Common myeloid progenitor, CD34-positive (primary cell): ENCODE measurements around the gene RUNX1.

Experiments used
- CTCF ChIA-PET: fragments of 350-600 bp; sonication (Branson Sonifier 250); formaldehyde crosslinking; loops from one replicate; lab custom pipeline; 2021; ENCODE audit warnings: antibody characterized with exemption; lab: Charles Lee
- POLR2A ChIA-PET: fragments of 350-600 bp; sonication (Branson Sonifier 250); formaldehyde crosslinking; loops from one replicate; lab custom pipeline; 2021; ENCODE audit warnings: antibody characterized with exemption; lab: Charles Lee
- DNase-seq, 3 donors: peaks; one replicate each; pipeline versions ENCODE4 v3.0.0 to v3.0.0-alpha.2; 2013
- H3K27ac ChIP-seq, 2 experiments: 1 replicate in 1 of 2; 2 replicates in 1 of 2; pipeline ENCODE4 v1.7.0; 2013; ENCODE audit warnings: inconsistent platforms in 2 of 2, low read length in 2 of 2, mild to moderate bottlenecking in 2 of 2, low read depth in 1 of 2, moderate library complexity in 1 of 2; ENCODE audit not compliant: severe bottlenecking in 2 of 2, insufficient read depth in 1 of 2, poor library complexity in 1 of 2
- H3K27me3 ChIP-seq, 5 experiments: replicated peaks in 2 of 5; 1 replicate in 3 of 5; 2 replicates in 2 of 5; pipeline versions ENCODE4 v1.6.1 to v1.7.0; 2013; ENCODE audit warnings: low read length in 4 of 5, mild to moderate bottlenecking in 2 of 5, moderate library complexity in 2 of 5, inconsistent platforms in 1 of 5; ENCODE audit not compliant: insufficient read depth in 5 of 5, control insufficient read depth in 4 of 5
- H3K36me3 ChIP-seq, 4 experiments: 1 replicate in 2 of 4; 2 replicates in 2 of 4; pipeline versions ENCODE4 v1.6.1 to v1.7.0; 2013; ENCODE audit warnings: low read length in 3 of 4, control low read depth in 1 of 4, mild to moderate bottlenecking in 1 of 4; ENCODE audit not compliant: control insufficient read depth in 4 of 4, insufficient read depth in 4 of 4
- H3K4me1 ChIP-seq, 4 experiments: 1 replicate in 3 of 4; 2 replicates in 1 of 4; pipeline versions ENCODE4 v1.6.1 to v1.7.1; 2013; ENCODE audit warnings: low read length in 3 of 4, mild to moderate bottlenecking in 3 of 4, control low read depth in 1 of 4, inconsistent platforms in 1 of 4, moderate library complexity in 1 of 4; ENCODE audit not compliant: control insufficient read depth in 4 of 4, insufficient read depth in 4 of 4; ENCODE audit errors: control extremely low read depth in 1 of 4
- H3K4me3 ChIP-seq, 7 experiments: 1 replicate in 4 of 7; 2 replicates in 3 of 7; pipeline versions ENCODE4 v1.5.1 to v1.7.0; 2013; ENCODE audit warnings: mild to moderate bottlenecking in 7 of 7, low read length in 6 of 7, moderate library complexity in 6 of 7, inconsistent platforms in 2 of 7, low read depth in 2 of 7, control low read depth in 1 of 7; ENCODE audit not compliant: insufficient read depth in 4 of 7, control insufficient read depth in 1 of 7; ENCODE audit errors: extremely low read depth in 1 of 7
- H3K9me3 ChIP-seq, 5 experiments: 1 replicate in 4 of 5; 2 replicates in 1 of 5; pipeline versions ENCODE4 v1.6.1 to v1.7.1; 2013; ENCODE audit warnings: low read length in 4 of 5, mild to moderate bottlenecking in 2 of 5, inconsistent platforms in 1 of 5, low read depth in 1 of 5, moderate library complexity in 1 of 5; ENCODE audit not compliant: control insufficient read depth in 4 of 5, insufficient read depth in 2 of 5; ENCODE audit errors: control extremely low read depth in 1 of 5
- WGBS: methylation state at CpG from one replicate; pipeline ENCODE4 v1.1.5; 2013; ENCODE audit not compliant: insufficient coverage; 5-methylcytosine and 5-hydroxymethylcytosine counted together

Gene RUNX1

DNA sequence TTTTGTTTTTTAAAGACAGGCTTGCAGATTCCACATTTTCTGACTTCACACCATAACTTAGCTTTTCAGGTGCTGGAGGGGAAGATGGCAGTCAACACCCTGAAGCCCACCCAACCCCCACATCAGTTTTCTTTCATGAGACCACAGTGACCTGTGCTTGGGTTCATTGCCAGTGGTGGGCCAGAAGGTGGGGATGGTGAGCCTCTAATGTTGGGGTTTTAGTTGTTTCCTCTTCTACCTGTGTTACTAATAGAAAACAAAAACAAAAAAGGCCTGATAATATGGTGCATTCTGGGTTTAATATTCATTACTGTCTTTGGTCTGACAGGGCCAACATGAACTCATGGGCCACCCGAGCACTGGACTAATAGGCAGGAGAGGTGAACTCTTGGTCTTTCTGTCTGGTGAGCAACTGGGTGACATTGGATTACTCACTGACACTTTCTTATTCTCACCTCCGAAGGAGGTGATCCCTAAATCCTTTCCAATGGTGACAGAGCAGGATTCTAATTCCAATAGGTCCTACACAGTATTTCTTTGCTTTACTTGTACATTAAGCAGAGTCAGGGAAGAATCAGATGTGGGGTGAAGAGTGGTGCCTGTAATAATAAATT lies 247.5 kb downstream of the RUNX1 start:
- DNase-seq, result peak in 2 of 3 donors; percentile 26 to 35
- Histone ChIP-seq H3K9me3 (peaks cover 0 to 8% (median 0%) of the 10 kb centered on the region in 5 experiments), H3K4me3 (no peak overlapping the region), H3K36me3 (peaks cover 17 to 86% (median 63%) of the 10 kb centered on the region in 4 experiments), H3K4me1 (peaks cover 0 to 5% (median 4%) of the 10 kb centered on the region in 4 experiments), H3K27ac (peak overlapping the region in 1 of 2 experiments; percentile 28), H3K27me3 (no peaks in the 10 kb centered on the region)
- POLR2A ChIA-PET, result no interaction called here
- 68% methylated on average over 2 of the region's 2 CpGs for WGBS
- CTCF ChIA-PET, result interaction anchor here (1.3 kb wide), 1 partner anchor 16 kb away, joined by 3 read pairs; no protein-coding TSS in a partner anchor

DNA sequence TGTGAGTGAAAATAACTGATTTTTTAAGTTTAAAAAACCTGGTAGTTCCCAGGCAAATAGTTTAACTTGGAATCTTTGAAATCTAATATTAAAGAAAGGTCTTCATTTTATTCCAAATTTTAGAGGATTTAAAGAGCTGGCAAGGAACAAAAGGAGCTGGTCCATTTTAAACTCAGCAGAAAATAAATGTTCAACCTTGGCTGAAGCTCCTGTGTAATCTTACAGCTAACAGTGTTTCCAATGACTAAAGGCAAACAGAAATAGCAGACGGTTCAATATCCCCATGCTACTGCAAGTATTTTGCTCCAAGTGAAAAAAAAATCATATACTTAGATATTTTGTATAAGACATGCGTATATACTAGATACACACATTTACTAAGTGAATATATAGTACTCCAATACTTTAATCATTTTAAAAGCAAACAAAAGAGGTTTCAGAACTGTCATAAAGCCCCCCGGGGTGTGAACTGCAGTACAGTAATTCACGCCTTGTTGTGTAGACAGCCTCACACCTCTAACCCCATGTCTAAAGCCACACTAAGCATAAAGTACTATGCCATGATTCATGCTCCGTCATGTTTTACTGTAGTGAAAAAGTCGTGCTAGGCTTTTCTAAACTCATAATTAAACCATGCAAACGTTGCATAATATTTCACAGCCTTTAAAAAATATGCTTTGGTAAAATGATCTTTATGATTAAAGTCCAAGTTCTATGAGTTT lies 248.1 kb downstream of the RUNX1 start:
- CTCF ChIA-PET, result no interaction called here
- H3K36me3 ChIP-seq, result peaks cover 17 to 89% (median 66%) of the 10 kb centered on the region in 4 experiments

GRCh38 chr21:34799092-34799491 lies 250.0 kb downstream of the RUNX1 start:
- H3K4me1 ChIP-seq, result peaks cover 0 to 2% (median under 1%) of the 10 kb centered on the region in 4 experiments
- no peak overlapping the region for H3K4me3 ChIP-seq
- H3K36me3 ChIP-seq, result peaks cover 30 to 96% (median 79%) of the 10 kb centered on the region in 4 experiments
- no peaks in the 10 kb centered on the region for H3K27me3 ChIP-seq
- POLR2A ChIA-PET, result no interaction called here
- H3K27ac ChIP-seq, result no peak overlapping the region
- H3K9me3 ChIP-seq, result no peaks in the 10 kb centered on the region
- CTCF ChIA-PET, result interaction anchor here (1.6 kb wide), 1 partner anchor 111 kb away, joined by 4 read pairs; no protein-coding TSS in a partner anchor
- WGBS, result 100% methylated on average over 6 of the region's 6 CpGs
- no peak for DNase-seq

More for the DNA sequence above, 248.1 kb downstream of the RUNX1 start:
- POLR2A ChIA-PET, result no interaction called here
- Histone ChIP-seq H3K9me3 (peaks cover 0 to under 1% (median 0%) of the 10 kb centered on the region in 5 experiments), H3K27me3 (no peaks in the 10 kb centered on the region), H3K27ac (no peak overlapping the region), H3K4me1 (peaks cover 0 to 5% (median 4%) of the 10 kb centered on the region in 4 experiments), H3K4me3 (no peak overlapping the region)
- DNase-seq, result no peak
- 93% methylated on average over 2 of the region's 7 CpGs for WGBS

DNA sequence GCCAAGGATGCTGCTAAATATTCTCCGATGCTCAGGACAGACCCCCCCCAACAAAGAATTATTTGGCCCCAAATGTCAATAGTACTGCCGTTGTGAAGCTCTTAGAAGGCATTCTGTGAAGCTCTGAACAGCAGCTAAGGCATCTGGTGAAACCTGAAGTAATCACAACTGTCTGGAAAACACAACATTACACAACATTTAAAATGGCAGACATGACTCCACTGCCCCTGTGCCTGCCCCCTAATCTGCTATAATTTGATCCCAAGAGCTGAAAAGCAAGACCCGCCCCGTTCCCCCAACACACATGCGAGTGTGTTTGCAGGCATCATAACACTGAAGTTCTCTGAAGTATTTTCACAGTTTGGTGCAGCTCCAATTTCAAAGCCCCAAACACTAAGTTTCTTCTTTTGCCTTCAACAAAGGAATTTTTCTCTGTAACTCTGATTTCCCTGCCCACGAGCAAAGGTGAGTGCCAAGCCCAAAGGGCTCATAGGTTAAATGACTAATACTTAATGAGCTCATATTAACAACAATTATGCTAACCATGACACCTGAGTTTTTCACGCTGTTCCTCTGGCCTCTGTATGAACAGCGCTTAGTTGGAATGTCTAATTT lies 251.1 kb downstream of the RUNX1 start:
- Histone ChIP-seq H3K4me3 (no peak overlapping the region), H3K9me3 (no peaks in the 10 kb centered on the region), H3K4me1 (no peaks in the 10 kb centered on the region), H3K36me3 (peaks cover 30 to 97% (median 79%) of the 10 kb centered on the region in 4 experiments), H3K27ac (no peak overlapping the region), H3K27me3 (no peaks in the 10 kb centered on the region)
- WGBS, result 95% methylated on average over 4 of the region's 8 CpGs
- ChIA-PET CTCF (interaction anchor here (0.8 to 1.8 kb wide), 4 partner anchors 10 to 110 kb away, joined by 3 to 4 read pairs (median 4); no protein-coding TSS in a partner anchor), POLR2A (no interaction called here)
- no peak for DNase-seq

- peaks cover 29 to 97% (median 77%) of the 10 kb centered on the region in 4 experiments for H3K36me3 ChIP-seq
- no peaks in the 10 kb centered on the region for H3K9me3 ChIP-seq
- H3K4me3 ChIP-seq, result no peak overlapping the region
- peak overlapping the region in 1 of 2 experiments; percentile 25 for H3K27ac ChIP-seq
- CTCF ChIA-PET, result interaction anchor here (1.8 kb wide), 1 partner anchor 23 kb away, joined by 4 read pairs; no protein-coding TSS in a partner anchor
- POLR2A ChIA-PET, result no interaction called here
- H3K4me1 ChIP-seq, result no peaks in the 10 kb centered on the region
- no peak for DNase-seq
- no peaks in the 10 kb centered on the region for H3K27me3 ChIP-seq
Measured at GRCh38 chr21:34797201-34797525, 251.9 kb downstream of the RUNX1 start.

DNA sequence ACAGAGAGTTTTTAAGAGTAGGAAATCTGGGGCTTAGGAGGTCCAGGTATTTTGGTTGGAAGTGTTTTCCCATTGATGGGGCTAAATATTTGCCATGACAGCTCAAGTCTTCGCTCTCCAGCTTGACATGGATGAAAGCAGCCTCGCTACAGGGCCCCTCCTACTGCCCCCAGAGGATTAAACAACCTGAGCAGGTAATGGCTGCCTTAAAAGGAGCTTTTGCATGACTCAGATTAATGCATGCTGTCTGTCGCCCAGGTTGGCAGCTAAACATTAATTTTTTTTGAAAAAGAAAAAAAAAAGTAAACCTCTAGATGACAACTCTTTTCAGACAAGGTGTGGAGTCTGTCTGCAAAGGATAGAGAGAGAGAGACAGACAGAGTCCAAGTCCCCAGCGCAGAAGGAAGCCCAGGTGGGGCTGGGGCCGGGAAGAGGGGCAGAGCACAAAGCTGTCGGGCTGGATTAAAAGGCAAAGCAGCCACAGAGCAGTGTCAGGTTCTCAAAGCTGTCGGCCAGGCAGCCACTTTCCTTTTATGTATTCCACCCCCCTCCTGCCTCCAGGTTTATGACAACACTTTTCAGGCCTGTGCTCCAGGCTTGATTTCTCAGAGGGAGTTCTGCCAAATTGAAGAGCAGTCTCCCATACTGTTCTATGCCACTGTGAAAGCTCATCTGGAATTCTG lies 252.4 kb downstream of the RUNX1 start:
- H3K4me1 ChIP-seq, result no peaks in the 10 kb centered on the region
- no peaks in the 10 kb centered on the region for H3K9me3 ChIP-seq
- WGBS, result 92% methylated on average over 7 of the region's 7 CpGs
- CTCF ChIA-PET, result interaction anchor here (1.1 to 1.8 kb wide), 3 partner anchors 8 to 26 kb away, joined by 3 to 4 read pairs (median 4); no protein-coding TSS in a partner anchor
- POLR2A ChIA-PET, result no interaction called here
- no peak overlapping the region for H3K4me3 ChIP-seq
- no peak for DNase-seq
- H3K27ac ChIP-seq, result peak overlapping the region in 1 of 2 experiments; percentile 25
- no peaks in the 10 kb centered on the region for H3K27me3 ChIP-seq
- H3K36me3 ChIP-seq, result peaks cover 27 to 97% (median 76%) of the 10 kb centered on the region in 4 experiments
